K562 (cell line): Measurements from ENCODE around the gene SENP7. TPM values are rescaled to one million over a fixed set of nuclear protein-coding genes. Genes with fewer than 3 reads are reported as not detected.

Experiments
- FOXK1 ChIP-seq: sonication (generic); formaldehyde crosslinking; IDR thresholded peaks from 2 replicates; pipeline ENCODE4 v1.8.0; 2022; ENCODE audit warnings: missing genetic modification reagents, mild to moderate bottlenecking, borderline replicate concordance
- GTF2A2 ChIP-seq: IDR thresholded peaks from 2 replicates; pipeline ENCODE4 v1.6.1; 2016; ENCODE audit warnings: mild to moderate bottlenecking, missing genetic modification characterization, missing compliant biosample characterization
- HES1 ChIP-seq: fragments of 450-650 bp; IDR thresholded peaks from 2 replicates; pipeline ENCODE4 v1.6.1; 2016; ENCODE audit warnings: low read depth, mild to moderate bottlenecking, moderate library complexity
- IFI16 ChIP-seq: fragments of 250-450 bp; sonication (Bioruptor Pico); IDR thresholded peaks from 2 replicates; pipeline ENCODE4 v2.1.2; 2022; ENCODE audit warnings: mild to moderate bottlenecking, inconsistent platforms
- NBN ChIP-seq: fragments of 450-650 bp; IDR thresholded peaks from 2 replicates; pipeline ENCODE4 v1.6.1; 2016; ENCODE audit warnings: low read depth, mild to moderate bottlenecking
- NR4A1 ChIP-seq, 2 experiments: fragments of 250-450 bp in 1 of 2; fragments of 450-650 bp in 1 of 2; sonication (Bioruptor Pico) in 1 of 2; IDR thresholded peaks; 2 replicates each; pipeline versions ENCODE4 v1.4.0 to v1.6.1; 2016 to 2020; ENCODE audit warnings: mild to moderate bottlenecking in 2 of 2, missing compliant biosample characterization in 1 of 2, missing genetic modification characterization in 1 of 2, moderate library complexity in 1 of 2
- PTTG1 ChIP-seq: fragments of 450-650 bp; IDR thresholded peaks from 2 replicates; pipeline ENCODE4 v1.6.1; 2016; ENCODE audit warnings: low read depth, mild to moderate bottlenecking, missing genetic modification characterization, missing compliant biosample characterization
- SMAD3 ChIP-seq: fragments of 450-650 bp; formaldehyde crosslinking; conservative IDR thresholded peaks from 2 replicates; pipeline ENCODE4 v1.4.0; 2020; ENCODE audit warnings: mild to moderate bottlenecking
- SMARCB1 ChIP-seq: IDR thresholded peaks from 2 replicates; pipeline ENCODE4 v1.6.1; 2011; ENCODE audit warnings: improper control_type of control experiment, low read depth; ENCODE audit not compliant: insufficient read length
- SOX6 ChIP-seq: fragments of 450-650 bp; IDR thresholded peaks from 2 replicates; pipeline ENCODE4 v1.6.1; 2014; ENCODE audit warnings: mild to moderate bottlenecking
- TRIM28 ChIP-seq: fragments of 450-650 bp; IDR thresholded peaks from 2 replicates; pipeline ENCODE4 v1.6.1; 2017
- ZNF318 ChIP-seq, 2 experiments: fragments of 450-650 bp; IDR thresholded peaks; 2 replicates each; pipeline ENCODE4 v1.6.1; 2016; ENCODE audit warnings: mild to moderate bottlenecking in 2 of 2, borderline replicate concordance in 1 of 2, low read depth in 1 of 2, moderate library complexity in 1 of 2
- ZNF830 ChIP-seq: fragments of 250-450 bp; sonication (Bioruptor Pico); IDR thresholded peaks from 2 replicates; pipeline ENCODE4 v1.5.0; 2021; ENCODE audit warnings: mild to moderate bottlenecking
- polyA plus RNA-seq, 8 experiments: library from polyadenylated mRNA; depleted of rRNA in 4 of 8; stranded (reverse) in 5 of 8; unstranded in 3 of 8; fragments of >200 nt; fragmentation: Nextera tagmentation in 2 of 8; fragmentation: Illumina TruSeq in 1 of 8; extraction: Ambion mirVana in 2 of 8; extraction: Trizol in 1 of 8; gene quantifications; 2 replicates each; pipeline versions ENCODE4 v1.2.1 to v1.2.3, GENCODE V29; 2011 to 2014; ENCODE audit warnings: inconsistent platforms in 1 of 8, missing spikeins in 1 of 8
- total RNA-seq, 7 experiments: library from RNA; depleted of rRNA in 6 of 7; stranded (reverse); fragments of >200 nt in 6 of 7; fragmentation: Illumina TruSeq in 2 of 7; extraction: Trizol in 2 of 7; gene quantifications; 2 replicates each; pipeline versions ENCODE4 v1.2.1 to v1.2.3, GENCODE V29; 2011 to 2021; ENCODE audit warnings: low replicate concordance in 1 of 7

Gene SENP7
- total and polyA plus RNA-seq, 9 of the 15 experiments (the other 6 are each of a cell fraction or from before 2014, with no cell fraction given): 4.1 to 21.9 (median 10.7) TPM

GRCh38 chr3:101512646-101513418, at the start of gene SENP7 (continued):
- TF ChIP-seq ZNF318 (IDR thresholded peaks at IDR 0.05; ENCODE audit: borderline replicate concordance in 1 of 2, low read depth in 1 of 2) (no peak), SOX6 (0 out of 2 replicates have a peak, but pooled peaks have one; percentile 14), TRIM28 (no peak), PTTG1 (tag) (no peak), GTF2A2 (tag) (no peak), NBN (peak; percentile 47; the same call in 1 of the 2 replicates), NR4A1 (CRISPR knock-in tag; IDR thresholded peaks at IDR 0.05) (no peak), NR4A1 (tag; IDR thresholded peaks at IDR 0.05) (no peak), SMAD3 (no peak), FOXK1 (CRISPR knock-in tag) (no peak), IFI16 (CRISPR knock-in tag) (no peak), SMARCB1 (no peak), ZNF830 (CRISPR knock-in tag) (no peak), HES1 (no peak)
- TF ChIP-seq, all 486 proteins: peak for 67
